HL-60/S4 treated with phorbol 12-myristate 13-acetate at 8.2 ng/mL for 4 days and 3 days (cell line): ENCODE results near the gene KEAP1.
"Not testable (repeated sequence)": the region's sequence is repeated elsewhere in the genome, so short reads cannot be mapped to it uniquely, and the experiment has no call there.

Source experiments
- in situ Hi-C: fragments of 300-500 bp; cut with MboI; formaldehyde crosslinking; loops from 2 replicates; pipeline ENCODE4 v1.15.0; 2022; ENCODE audit warnings: low sequenced_read_pairs

KEAP1 gene

GRCh38 chr19:10503002-10503789, at the start of gene KEAP1:
Gene KEAP1 (minus strand): TSS chr19:10503356. CDS start chr19:10500033, 3,323 bp downstream.
- in situ Hi-C loops: no loop called here

GRCh38 chr19:10552510-10553053, 49.4 kb upstream of the KEAP1 start:
- in situ Hi-C loops: no loop called here

GRCh38 chr19:10551698-10552301, 48.6 kb upstream of the KEAP1 start:
- in situ Hi-C loops: no loop called here

GRCh38 chr19:10551006-10551405, 47.9 kb upstream of the KEAP1 start:
- in situ Hi-C loops: not testable (repeated sequence)

- in situ Hi-C loops: no loop called here
These were observed 47.2 kb upstream of the KEAP1 start for GRCh38 chr19:10550336-10550735.

GRCh38 chr19:10549733-10550132, 46.6 kb upstream of the KEAP1 start:
- in situ Hi-C loops: no loop called here

- in situ Hi-C loops: no loop called here
These were observed 45.7 kb upstream of the KEAP1 start for GRCh38 chr19:10548746-10549276.

- in situ Hi-C loops: no loop called here
These were observed 43.7 kb upstream of the KEAP1 start for GRCh38 chr19:10546817-10547216.

- in situ Hi-C loops: no loop called here
These were observed 41.6 kb upstream of the KEAP1 start for GRCh38 chr19:10544753-10545251.

GRCh38 chr19:10544242-10544752, 41.1 kb upstream of the KEAP1 start:
- in situ Hi-C loops: no loop called here

GRCh38 chr19:10543420-10544241, 40.5 kb upstream of the KEAP1 start, which contains the start of gene ATG4D:
Gene ATG4D (plus strand): TSS chr19:10543904. CDS start chr19:10544091, 187 bp downstream.
- in situ Hi-C loops: no loop called here

- in situ Hi-C loops: no loop called here
These were observed 39.9 kb upstream of the KEAP1 start for GRCh38 chr19:10543059-10543419.

- in situ Hi-C loops: not testable (repeated sequence)
These were observed 35.9 kb upstream of the KEAP1 start for GRCh38 chr19:10539016-10539415.

- in situ Hi-C loops: no loop called here
These were observed 35.2 kb upstream of the KEAP1 start for GRCh38 chr19:10538204-10538983.

- in situ Hi-C loops: no loop called here
These were observed 34.5 kb upstream of the KEAP1 start for GRCh38 chr19:10537668-10538067.

- in situ Hi-C loops: no loop called here
These were observed 32.5 kb upstream of the KEAP1 start for GRCh38 chr19:10535613-10536012.

GRCh38 chr19:10533646-10534386, 30.7 kb upstream of the KEAP1 start:
- in situ Hi-C loops: no loop called here

- in situ Hi-C loops: no loop called here
These were observed 29.3 kb upstream of the KEAP1 start for GRCh38 chr19:10532457-10532856.

GRCh38 chr19:10526887-10527286, 23.7 kb upstream of the KEAP1 start:
- in situ Hi-C loops: not testable (repeated sequence)
